Stimulated activated naive B cell treated with anti-CD40 and anti-IgM and Interleukin-4, amounts not matched to agents 10 μg/mL and 1 μg/mL and 100 μg/mL, for 72 hours (primary cell): ENCODE data around the gene GCNA.
A peak's percentile ranks its signal among the peaks of the same experiment; 100 is the strongest.
"Not testable (repeated sequence)": the region's sequence is repeated elsewhere in the genome, so short reads cannot be mapped to it uniquely, and the experiment has no call there.

ENCODE experiments used
- ATAC-seq, 2 donors: fragments of 150-1000 bp; cut with Tn5 transposase; replicated peaks; 2 replicates each; pipeline ENCODE4 v1.10.0; 2021; ENCODE audit warnings: moderate library complexity in 1 of 2
- DNase-seq: peaks from one replicate; pipeline ENCODE4 v3.0.0; 2021
- H3K27ac Mint-ChIP-seq: one replicate; pipeline ENCODE4 v1.8.0; 2022; ENCODE audit warnings: mild to moderate bottlenecking, mixed read lengths
- H3K27me3 Mint-ChIP-seq, 2 donors: one replicate each; pipeline ENCODE4 v1.8.0; 2022; ENCODE audit warnings: mixed read lengths in 2 of 2
- H3K36me3 Mint-ChIP-seq, 2 donors: one replicate each; pipeline ENCODE4 v1.8.0; 2022; ENCODE audit warnings: mixed read lengths in 2 of 2, mild to moderate bottlenecking in 1 of 2
- H3K4me1 Mint-ChIP-seq, 2 donors: one replicate each; pipeline ENCODE4 v1.8.0; 2022; ENCODE audit warnings: mixed read lengths in 2 of 2, mild to moderate bottlenecking in 1 of 2
- H3K4me3 Mint-ChIP-seq, 2 donors: one replicate each; pipeline ENCODE4 v1.8.0; 2022; ENCODE audit warnings: mild to moderate bottlenecking in 2 of 2, mixed read lengths in 2 of 2, moderate library complexity in 1 of 2
- H3K9me3 Mint-ChIP-seq, 2 donors: one replicate each; pipeline ENCODE4 v1.8.0; 2022; ENCODE audit warnings: mixed read lengths in 2 of 2, mild to moderate bottlenecking in 1 of 2

Gene GCNA

DNA sequence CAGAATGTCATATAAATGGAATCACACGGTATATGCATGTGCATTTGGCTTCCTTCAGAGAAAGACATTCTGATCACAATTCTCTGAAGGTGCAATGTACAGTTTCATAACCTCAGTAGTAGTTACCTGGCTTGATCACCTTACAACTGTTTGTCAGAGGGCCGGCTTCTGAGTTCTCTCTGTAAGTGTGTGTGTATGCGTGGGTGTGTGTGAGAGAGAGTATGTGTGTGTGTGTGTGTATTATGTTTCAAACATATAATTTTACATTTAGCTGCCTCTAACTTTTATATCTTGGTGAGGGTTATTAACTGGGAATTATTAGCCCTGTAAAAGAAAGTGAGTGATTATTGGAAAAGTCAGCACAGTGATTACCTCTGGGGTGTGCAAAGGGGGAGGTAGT is 81.1 kb downstream of the GCNA start:
- peaks cover 20 to 33% of the 10 kb centered on the region in 2 donors for H3K4me1 Mint-ChIP-seq

GRCh38 chrX:71659959-71660358 is 81.7 kb downstream of the GCNA start:
- H3K4me1 Mint-ChIP-seq, result peaks cover 21 to 35% of the 10 kb centered on the region in 2 donors
- no peak overlapping the region for H3K27ac Mint-ChIP-seq
- H3K4me3 Mint-ChIP-seq, result no peak overlapping the region
- DNase-seq (no peak), ATAC-seq (no peak)
- no peaks in the 10 kb centered on the region for H3K9me3 Mint-ChIP-seq
- peaks cover 0 to 6% of the 10 kb centered on the region in 2 donors for H3K27me3 Mint-ChIP-seq
- H3K36me3 Mint-ChIP-seq, result no peaks in the 10 kb centered on the region

More for the DNA sequence above, 81.1 kb downstream of the GCNA start:
- Mint-ChIP-seq H3K27ac (no peak overlapping the region), H3K27me3 (peaks cover 0 to 6% of the 10 kb centered on the region in 2 donors), H3K9me3 (no peaks in the 10 kb centered on the region), H3K4me3 (no peak overlapping the region), H3K36me3 (no peaks in the 10 kb centered on the region)
- ATAC-seq (no peak), DNase-seq (no peak)

GRCh38 chrX:71660562-71661416 is 82.6 kb downstream of the GCNA start:
- no peak overlapping the region for H3K4me3 Mint-ChIP-seq
- no peaks in the 10 kb centered on the region for H3K36me3 Mint-ChIP-seq
- peaks cover 21 to 33% of the 10 kb centered on the region in 2 donors for H3K4me1 Mint-ChIP-seq
- DNase-seq (no peak), ATAC-seq (no peak)
- H3K27me3 Mint-ChIP-seq, result peaks cover 0 to 6% of the 10 kb centered on the region in 2 donors
- no peak overlapping the region for H3K27ac Mint-ChIP-seq
- no peaks in the 10 kb centered on the region for H3K9me3 Mint-ChIP-seq

DNA sequence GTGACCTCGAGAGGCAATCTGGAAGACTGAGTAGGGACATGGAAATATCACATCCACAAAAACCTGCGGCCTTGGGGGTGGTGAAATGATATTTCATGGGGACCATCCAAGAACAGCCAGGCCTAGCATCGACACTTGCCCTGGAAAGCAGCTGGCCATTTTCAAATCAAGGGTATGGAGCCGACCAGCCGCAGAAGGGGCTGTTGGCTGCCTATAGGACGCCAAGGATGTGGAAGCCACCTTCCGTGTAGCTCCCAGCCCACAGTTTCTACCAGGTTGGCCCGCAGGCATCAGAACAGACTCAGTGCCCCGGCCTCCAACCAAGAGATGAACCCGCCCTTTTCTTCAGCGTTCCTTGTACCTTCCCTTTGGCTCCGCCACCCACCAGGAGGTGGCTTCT is 83.7 kb downstream of the GCNA start:
- Mint-ChIP-seq H3K4me3 (no peak overlapping the region), H3K4me1 (peaks cover 19 to 22% of the 10 kb centered on the region in 2 donors), H3K27ac (no peak overlapping the region), H3K36me3 (no peaks in the 10 kb centered on the region), H3K27me3 (peaks cover 0 to 6% of the 10 kb centered on the region in 2 donors), H3K9me3 (no peaks in the 10 kb centered on the region)
- no peak for DNase-seq
- ATAC-seq, result no peak

DNA sequence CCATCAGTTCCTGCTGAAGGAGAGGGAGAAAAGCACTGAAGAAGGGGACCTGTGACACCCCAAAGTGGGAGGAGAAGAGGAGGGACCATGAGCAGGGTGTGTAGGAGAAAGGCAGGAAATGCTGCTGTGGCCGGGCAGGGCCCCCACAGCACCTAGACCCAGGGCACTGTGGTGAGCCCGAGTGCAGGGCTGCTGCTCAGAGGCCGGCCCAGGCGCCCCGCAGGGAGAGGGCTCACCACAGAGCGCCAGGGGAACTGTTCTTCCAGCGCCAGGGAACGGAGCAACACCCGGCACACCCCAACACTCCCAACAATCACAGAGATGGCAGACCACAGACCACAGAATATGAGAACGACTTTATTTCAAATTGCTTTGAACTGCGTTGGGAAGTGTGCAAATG is 84.4 kb downstream of the GCNA start:
- not testable (repeated sequence) for H3K36me3 Mint-ChIP-seq, DNase-seq, H3K9me3 Mint-ChIP-seq, H3K27ac Mint-ChIP-seq, H3K27me3 Mint-ChIP-seq
- Mint-ChIP-seq H3K4me3 (peak overlapping the region; percentile 0 to 11), H3K4me1 (peaks cover 19 to 21% of the 10 kb centered on the region in 2 donors)
- peak; percentile 7 to 28 for ATAC-seq
